Stimulated activated CD8-positive, alpha-beta memory T cell treated with anti-CD3 and anti-CD28 coated beads, Interleukin-12 subunit alpha, Interleukin-12 subunit beta, amount 100 ng/mL, for 24 hours (primary cell): Measurements from ENCODE around the gene WBP1.
"Not testable (repeated sequence)": the region's sequence is repeated elsewhere in the genome, so short reads cannot be mapped to it uniquely, and the experiment has no call there.

ENCODE experiments used
- DNase-seq: peaks from one replicate; pipeline ENCODE4 v3.0.0-alpha.2; 2020; ENCODE audit errors: extremely low read depth

The WBP1 gene

GRCh38 chr2:74482801-74483674, 24.8 kb downstream of the WBP1 start, which contains the start of the genes CCDC142 and TTC31:
Gene CCDC142 (minus strand): TSS chr2:74482998. CDS start chr2:74482837, 161 bp downstream.
Gene TTC31 (plus strand): TSS chr2:74483081. CDS start chr2:74483096, 15 bp downstream.
- peak; percentile 78 for DNase-seq

GRCh38 chr2:74483675-74484164, 25.5 kb downstream of the WBP1 start:
- DNase-seq, result not testable (repeated sequence)

DNA sequence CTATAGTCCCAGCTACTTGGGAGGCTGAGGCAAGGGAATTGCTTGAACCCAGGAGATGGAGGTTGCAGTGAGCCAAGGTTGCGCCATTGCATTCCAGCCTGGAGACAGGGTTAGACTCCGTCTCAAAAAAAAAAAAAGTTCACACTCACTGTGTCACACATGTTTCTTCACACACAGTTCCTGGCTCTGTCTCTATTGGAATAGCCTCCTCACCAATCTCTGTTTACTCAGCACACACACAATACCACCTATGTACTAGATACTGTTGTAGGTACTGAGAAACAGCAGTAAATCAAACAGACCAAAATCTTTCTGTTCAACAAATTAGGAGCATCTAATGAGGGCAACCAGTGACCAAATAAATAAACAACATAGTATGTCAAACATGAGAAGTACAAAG, 27.9 kb downstream of the WBP1 start:
- no peak for DNase-seq

DNA sequence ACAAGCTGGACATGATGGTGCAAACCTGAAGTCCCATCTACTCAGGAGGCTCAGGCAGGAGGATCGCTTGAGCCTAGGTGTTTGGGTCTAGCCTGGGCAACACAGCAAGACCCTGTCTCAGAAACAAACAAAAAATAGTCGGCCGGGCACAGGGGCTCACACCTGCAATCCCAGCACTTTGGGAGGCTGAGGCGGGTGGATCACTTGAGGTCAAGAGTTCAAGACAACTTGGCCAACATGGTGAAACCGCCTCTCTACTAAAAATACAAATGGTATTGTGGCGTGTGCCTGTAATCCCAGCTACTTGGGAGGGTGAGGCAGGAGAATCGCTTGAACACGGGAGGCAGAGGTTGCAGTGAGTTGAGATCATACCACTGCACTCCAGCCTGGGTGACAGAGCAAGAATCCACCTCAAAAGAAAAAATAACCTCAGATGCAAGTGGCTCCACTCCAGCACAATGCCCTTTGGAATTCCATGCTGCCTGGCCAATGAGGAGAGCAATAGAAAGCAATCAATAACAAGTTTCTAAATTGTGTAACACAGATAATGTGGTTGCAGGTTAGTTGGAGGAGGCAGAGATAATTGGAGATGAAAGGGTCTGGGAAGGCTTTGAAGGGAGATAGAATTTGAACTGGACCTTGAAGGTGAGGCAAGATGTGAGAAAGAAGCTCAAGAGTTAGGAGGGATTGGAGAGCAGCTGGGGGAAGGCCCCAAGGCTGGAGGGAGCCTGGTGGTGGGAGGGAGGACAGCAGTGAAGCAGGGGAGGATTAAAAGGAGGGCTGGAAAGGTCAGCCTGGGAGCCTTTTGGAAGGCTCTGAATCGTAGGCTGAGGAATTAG, 30.6 kb downstream of the WBP1 start:
- DNase-seq, result no peak

DNA sequence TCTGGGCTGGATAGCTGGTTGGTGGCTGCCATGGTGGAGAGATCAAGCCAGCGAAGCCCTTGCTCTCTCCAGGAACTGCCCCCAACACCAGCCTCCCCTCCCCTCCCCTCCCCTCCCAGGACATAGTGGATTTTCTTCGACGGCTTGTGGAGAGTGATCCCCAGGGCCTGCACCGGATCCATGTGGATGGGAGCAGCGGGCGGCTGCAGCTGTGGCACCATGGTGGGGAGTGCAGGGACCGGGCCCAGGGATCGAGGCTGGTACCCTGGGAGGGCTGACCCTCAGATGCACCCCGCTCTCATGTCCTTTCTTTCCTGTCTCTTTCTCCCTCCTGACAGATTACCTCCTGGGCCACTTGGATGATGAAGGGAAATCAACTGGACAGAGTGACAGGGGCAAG, 31.7 kb downstream of the WBP1 start:
- no peak for DNase-seq

GRCh38 chr2:74491648-74492544, 33.7 kb downstream of the WBP1 start:
- no peak for DNase-seq

DNA sequence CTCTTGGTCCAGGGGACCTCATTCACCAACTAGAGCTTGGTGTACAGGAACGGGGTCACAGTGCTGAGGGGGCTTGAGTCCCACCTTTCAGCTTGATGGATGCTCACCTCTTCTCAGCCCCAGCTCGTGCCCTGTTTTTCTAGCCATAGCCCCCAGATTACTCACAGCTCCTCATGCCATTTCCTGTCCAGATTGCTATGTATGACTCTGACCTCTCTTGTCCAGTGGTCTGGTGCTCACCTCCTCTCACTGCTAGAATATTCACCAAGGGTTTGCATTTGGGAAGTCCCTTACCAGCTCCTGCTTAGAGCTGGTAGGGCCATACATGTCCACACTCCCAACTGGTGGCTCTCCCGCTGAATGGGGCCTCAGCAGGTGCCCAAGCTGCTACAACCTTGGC, 35.3 kb downstream of the WBP1 start:
- DNase-seq, result no peak

GRCh38 chr2:74495440-74495839, 37.2 kb downstream of the WBP1 start:
- DNase-seq, result no peak

- DNase-seq, result no peak
Observed at GRCh38 chr2:74496997-74497776, 38.9 kb downstream of the WBP1 start.

DNA sequence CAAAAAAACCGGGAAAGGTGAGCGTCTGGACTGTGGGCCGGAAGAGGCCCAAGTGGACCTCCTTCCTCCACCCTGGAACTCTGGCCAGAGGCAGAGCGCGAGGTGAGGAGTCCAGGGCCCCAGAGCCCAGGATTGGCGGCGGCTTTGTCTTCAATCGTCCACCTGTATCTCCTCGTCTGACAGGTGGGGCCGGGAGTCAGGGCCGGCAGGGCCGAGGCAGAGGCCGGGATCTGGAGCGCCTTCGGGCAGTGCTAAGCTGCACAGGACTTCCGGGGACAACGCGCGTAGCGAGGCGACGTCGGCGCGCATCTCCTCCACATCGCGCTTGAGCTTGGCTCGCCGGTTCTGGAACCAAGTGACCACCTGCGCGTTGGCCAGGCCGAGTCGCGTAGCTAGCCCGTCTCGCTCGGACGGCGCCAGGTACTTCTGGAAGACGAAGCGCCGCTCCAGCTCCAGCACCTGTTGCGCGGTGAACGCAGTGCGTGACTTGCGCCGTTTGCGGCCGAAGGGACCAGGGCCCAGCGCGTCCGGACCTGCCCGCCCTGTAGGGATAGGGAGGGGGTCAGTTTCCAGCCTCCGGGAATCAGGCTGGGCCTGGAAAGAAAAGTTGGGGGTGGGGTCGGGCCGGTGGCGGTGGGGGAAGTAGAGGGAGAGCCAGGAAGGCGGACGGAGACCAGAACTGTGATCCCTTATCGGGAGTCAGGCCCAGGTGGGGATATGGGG, 39.7 kb downstream of the WBP1 start:
- DNase-seq, result no peak

- DNase-seq, result no peak
Observed at GRCh38 chr2:74498500-74499266, 40.4 kb downstream of the WBP1 start.

GRCh38 chr2:74499267-74499939, 41.2 kb downstream of the WBP1 start, which contains the start of gene LBX2:
Gene LBX2 (minus strand): TSS chr2:74499603. CDS start chr2:74499537, 66 bp downstream.
- no peak for DNase-seq

DNA sequence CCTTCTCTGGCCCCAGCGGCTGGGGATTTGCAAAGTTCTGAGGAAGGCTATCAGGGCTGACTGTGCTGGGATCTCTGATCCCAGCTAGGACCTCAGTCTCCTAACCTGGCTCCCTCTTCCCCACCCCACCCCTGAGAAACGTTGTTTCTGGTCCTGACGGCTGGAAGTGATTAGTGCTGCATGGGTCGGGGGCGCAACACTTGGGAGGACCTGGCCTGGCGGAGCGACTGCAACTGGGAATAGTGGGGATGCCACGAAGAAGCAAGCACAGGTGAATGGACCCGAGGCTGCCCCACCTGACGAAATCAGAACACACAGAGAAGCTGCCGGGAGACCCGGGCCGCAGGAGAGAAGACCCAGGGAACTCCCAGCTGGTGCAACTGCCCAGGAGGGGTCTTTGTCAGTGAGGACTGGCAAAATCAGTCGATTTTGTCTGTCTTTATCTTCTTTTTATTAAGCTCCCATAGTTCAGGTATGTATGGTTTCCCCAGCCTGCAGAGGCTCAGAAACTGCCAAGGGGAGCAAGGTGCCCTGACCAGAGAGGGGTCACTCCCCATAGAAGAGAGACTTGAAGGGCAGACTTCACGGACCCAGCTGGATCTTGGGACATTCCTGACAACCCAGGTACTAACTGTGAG, 41.8 kb downstream of the WBP1 start:
- DNase-seq, result no peak

DNA sequence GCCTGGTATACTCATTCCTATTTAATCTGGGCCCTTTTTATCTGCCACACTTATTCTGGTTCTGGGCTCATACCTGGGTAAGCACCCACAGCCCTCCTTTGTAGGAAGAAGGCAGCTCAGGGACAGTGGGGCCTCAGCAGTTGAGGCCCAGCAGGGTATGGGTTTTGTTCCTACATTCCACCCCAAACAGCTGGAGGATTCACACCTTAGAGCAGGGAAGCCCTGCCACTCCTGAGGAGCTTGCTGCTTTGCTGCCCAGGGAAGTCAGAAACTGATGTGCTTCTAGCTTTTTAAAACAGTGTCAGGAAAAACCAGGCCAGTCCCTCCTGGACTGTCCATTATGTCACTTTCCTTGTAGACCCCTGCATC, 42.3 kb downstream of the WBP1 start:
- no peak for DNase-seq

GRCh38 chr2:74501335-74502071, 43.3 kb downstream of the WBP1 start:
- no peak for DNase-seq

DNA sequence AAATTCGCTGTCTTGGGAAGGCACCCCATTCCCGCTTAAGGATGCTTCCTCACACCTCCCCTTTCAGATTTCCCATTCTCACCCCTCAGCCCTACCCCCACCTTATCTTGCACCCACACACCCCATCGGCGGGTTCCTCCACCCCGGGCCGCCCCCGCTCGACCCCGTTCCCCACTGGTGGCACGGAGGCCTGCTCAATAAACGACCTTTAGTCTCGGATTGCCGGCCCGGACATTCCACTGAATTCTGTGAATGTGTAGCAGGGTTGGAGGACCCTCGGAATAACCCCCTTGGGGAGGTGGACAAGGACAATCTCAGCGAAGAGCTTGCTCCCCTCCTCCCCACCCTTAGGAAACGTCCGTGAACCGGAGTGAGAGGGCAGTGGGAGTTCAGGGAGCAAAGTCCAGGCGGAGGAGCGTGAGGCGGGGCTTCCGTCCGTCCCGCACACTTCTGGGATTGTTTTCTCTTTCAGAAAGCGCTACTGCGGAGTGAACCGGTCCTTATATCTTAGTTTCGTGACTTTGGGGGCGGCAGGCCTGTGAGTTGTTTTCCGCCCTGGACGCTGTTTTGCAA, 44.0 kb downstream of the WBP1 start:
- no peak for DNase-seq
